ENCODE results near the gene ADRA2A. TPM values are rescaled to one million over a fixed set of nuclear protein-coding genes. Genes with fewer than 3 reads are reported as not detected.

The ADRA2A gene
- total RNA-seq, 1 donor from 2014 or later = 3.8 TPM

DNA sequence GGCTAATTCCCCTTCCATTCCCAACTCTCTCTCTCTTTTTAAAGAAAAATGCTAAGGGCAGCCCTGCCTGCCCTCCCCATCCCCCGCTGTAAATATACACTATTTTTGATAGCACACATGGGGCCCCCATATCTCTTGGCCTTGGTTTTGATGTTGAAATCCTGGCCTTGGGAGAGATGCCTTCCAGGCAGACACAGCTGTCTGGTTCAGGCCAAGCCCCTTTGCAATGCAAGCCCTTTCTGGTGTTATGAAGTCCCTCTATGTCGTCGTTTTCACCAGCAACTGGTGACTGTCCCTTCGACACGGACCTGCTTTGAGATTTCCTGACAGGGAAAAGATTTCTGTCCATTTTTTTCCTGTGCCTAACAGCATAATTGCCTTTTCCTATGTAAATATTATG is 3.0 kb downstream of the ADRA2A start:
- Histone ChIP-seq H3K27ac (no peak overlapping the region), H3K27me3 (ENCODE audit: low read depth) (peaks cover 49% of the 10 kb centered on the region), H3K4me3 (no peak overlapping the region), H3K4me1 (peaks cover 24% of the 10 kb centered on the region), H3K9me3 (no peaks in the 10 kb centered on the region), H3K36me3 (no peaks in the 10 kb centered on the region)
- DNase-seq (no peak), ATAC-seq (no peak)
- intact Hi-C loops (cut with DNase I) = no loop called here
- TF ChIP-seq, protein P1, sequence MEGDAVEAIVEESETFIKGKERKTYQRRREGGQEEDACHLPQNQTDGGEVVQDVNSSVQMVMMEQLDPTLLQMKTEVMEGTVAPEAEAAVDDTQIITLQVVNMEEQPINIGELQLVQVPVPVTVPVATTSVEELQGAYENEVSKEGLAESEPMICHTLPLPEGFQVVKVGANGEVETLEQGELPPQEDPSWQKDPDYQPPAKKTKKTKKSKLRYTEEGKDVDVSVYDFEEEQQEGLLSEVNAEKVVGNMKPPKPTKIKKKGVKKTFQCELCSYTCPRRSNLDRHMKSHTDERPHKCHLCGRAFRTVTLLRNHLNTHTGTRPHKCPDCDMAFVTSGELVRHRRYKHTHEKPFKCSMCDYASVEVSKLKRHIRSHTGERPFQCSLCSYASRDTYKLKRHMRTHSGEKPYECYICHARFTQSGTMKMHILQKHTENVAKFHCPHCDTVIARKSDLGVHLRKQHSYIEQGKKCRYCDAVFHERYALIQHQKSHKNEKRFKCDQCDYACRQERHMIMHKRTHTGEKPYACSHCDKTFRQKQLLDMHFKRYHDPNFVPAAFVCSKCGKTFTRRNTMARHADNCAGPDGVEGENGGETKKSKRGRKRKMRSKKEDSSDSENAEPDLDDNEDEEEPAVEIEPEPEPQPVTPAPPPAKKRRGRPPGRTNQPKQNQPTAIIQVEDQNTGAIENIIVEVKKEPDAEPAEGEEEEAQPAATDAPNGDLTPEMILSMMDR (IDR thresholded peaks at IDR 0.05) = no peak

DNA sequence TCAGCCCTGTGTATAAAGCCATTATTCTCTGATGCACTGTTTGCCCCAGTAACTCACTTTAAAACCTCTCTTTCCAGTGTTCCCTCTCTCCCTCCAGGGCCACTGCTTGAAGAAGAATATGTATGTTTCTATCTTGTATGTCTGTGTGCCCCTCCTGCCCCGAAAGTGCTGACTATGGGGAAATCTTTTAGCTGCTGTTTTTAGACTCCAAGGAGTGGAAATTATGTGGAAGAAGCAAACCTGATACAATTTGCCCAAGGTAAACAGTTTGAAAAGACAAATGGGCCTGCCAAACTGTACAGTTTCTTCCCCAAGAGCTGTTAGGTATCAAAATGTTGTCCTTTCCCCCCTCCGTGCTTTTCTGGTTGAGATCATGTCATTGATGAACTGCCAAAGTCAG is 3.4 kb downstream of the ADRA2A start:
- ATAC-seq (no peak), DNase-seq (no peak)
- no peak overlapping the region for H3K27ac ChIP-seq
- TF ChIP-seq, protein P1 (IDR thresholded peaks at IDR 0.05) = no peak
- no peak overlapping the region for H3K4me3 ChIP-seq
- intact Hi-C loops (cut with DNase I) = no loop called here
- peaks cover 45% of the 10 kb centered on the region for H3K27me3 ChIP-seq (ENCODE audit: low read depth)
- H3K9me3 ChIP-seq = no peaks in the 10 kb centered on the region
- H3K36me3 ChIP-seq = no peaks in the 10 kb centered on the region
- peaks cover 24% of the 10 kb centered on the region for H3K4me1 ChIP-seq

DNA sequence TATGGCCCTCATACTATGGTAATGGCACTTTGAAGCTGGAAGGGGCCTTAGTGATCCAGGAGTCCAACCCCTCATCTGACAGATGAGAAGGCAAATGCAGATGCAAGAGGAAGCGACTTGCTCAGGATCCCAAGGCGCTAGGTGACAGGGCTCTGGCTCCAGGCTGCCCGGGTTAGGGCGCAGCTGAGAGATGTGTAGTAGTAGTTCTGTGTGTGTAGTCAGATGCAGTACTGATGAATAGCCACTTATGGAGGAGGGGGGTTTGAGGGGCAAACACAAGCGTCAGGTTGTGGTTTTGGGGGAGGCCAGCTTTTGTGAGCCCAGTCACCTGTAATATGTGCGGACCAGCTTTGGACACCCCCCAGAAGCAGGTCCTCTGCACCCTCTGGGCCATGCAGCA is 4.8 kb downstream of the ADRA2A start:
- ATAC-seq = no peak
- Histone ChIP-seq H3K36me3 (no peaks in the 10 kb centered on the region), H3K27me3 (ENCODE audit: low read depth) (peaks cover 31% of the 10 kb centered on the region), H3K4me1 (peaks cover 15% of the 10 kb centered on the region), H3K9me3 (no peaks in the 10 kb centered on the region), H3K27ac (no peak overlapping the region), H3K4me3 (no peak overlapping the region)
- TF ChIP-seq, protein P1 (IDR thresholded peaks at IDR 0.05) = no peak
- intact Hi-C loops (cut with DNase I) = no loop called here
- no peak for DNase-seq

DNA sequence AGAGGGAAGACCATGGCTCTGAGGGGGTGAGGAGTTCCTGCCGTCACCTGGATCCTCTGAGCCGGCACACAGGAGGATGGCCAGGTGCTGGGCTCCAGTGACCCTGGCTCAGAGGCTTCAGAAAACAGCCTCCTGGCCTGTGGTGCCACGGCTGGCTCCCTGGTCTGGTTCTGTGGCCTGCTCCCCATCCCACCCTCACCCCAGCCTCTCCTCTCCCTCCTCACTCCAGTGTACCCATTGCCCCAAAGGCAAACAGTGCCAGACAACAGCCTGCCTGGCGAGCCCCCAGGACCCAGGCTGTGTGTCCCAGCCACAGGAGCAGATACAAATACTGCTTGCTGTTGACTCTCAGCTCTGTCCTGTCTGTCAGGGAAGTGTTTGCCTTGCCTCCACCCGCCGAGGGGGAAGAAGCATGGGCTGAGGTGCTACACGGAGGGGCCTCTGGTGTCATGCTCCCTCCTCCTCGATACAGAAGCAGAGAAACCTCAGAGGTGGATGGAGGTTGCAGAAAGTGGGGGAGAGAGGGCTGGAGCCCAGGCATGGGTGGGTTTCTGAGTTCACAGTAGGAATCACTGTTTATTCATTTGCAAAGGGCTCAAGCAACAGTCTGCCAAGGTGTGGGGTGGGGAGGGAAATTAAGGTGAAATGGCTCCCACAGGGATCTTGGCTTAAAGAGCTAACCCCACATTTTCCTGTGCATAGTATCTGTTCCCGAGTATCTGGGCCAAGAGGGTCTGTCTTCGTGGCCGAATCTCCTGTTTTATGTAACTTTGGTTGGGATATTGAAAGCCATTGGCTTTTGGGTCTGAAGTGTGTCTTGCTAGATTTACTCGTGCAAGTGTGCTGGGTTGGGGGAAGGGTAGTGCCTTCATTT is 5.5 kb downstream of the ADRA2A start:
- TF ChIP-seq, protein P1 (IDR thresholded peaks at IDR 0.05) = no peak
- Histone ChIP-seq H3K4me3 (no peak overlapping the region), H3K9me3 (no peaks in the 10 kb centered on the region), H3K36me3 (no peaks in the 10 kb centered on the region), H3K27ac (no peak overlapping the region), H3K27me3 (ENCODE audit: low read depth) (peaks cover 25% of the 10 kb centered on the region), H3K4me1 (peaks cover 8% of the 10 kb centered on the region)
- ATAC-seq (no peak), DNase-seq (no peak)
- intact Hi-C loops (cut with DNase I) = no loop called here

GRCh38 chr10:111083222-111084095 is 6.6 kb downstream of the ADRA2A start:
- Histone ChIP-seq H3K4me3 (no peak overlapping the region), H3K36me3 (no peaks in the 10 kb centered on the region), H3K27me3 (ENCODE audit: low read depth) (peaks cover 14% of the 10 kb centered on the region), H3K27ac (no peak overlapping the region), H3K4me1 (no peaks in the 10 kb centered on the region), H3K9me3 (no peaks in the 10 kb centered on the region)
- no peak for ATAC-seq
- intact Hi-C loops (cut with DNase I) = no loop called here
- TF ChIP-seq, protein P1 (IDR thresholded peaks at IDR 0.05) = no peak
- no peak for DNase-seq

Measured in lower lobe of right lung (tissue), 2 donors.